RPMI7951 (cell line): Measurements from ENCODE around the gene CYP21A2. TPM values are rescaled to one million over a fixed set of nuclear protein-coding genes. Genes with fewer than 3 reads are reported as not detected.
"Not testable (repeated sequence)": the region's sequence is repeated elsewhere in the genome, so short reads cannot be mapped to it uniquely, and the experiment has no call there.

Experiments used
- DNase-seq: peaks from one replicate; pipeline ENCODE4 v3.0.0-alpha.2; 2012; ENCODE audit warnings: low read depth
- total RNA-seq: library from RNA; depleted of rRNA; stranded (reverse); fragments of >200 nt; shearing (Covaris generic); gene quantifications from 2 replicates; pipeline ENCODE4 v1.2.3, GENCODE V29; 2014

Gene CYP21A2
- total RNA-seq, 1 experiment from 2014 or later, result not detected

DNA sequence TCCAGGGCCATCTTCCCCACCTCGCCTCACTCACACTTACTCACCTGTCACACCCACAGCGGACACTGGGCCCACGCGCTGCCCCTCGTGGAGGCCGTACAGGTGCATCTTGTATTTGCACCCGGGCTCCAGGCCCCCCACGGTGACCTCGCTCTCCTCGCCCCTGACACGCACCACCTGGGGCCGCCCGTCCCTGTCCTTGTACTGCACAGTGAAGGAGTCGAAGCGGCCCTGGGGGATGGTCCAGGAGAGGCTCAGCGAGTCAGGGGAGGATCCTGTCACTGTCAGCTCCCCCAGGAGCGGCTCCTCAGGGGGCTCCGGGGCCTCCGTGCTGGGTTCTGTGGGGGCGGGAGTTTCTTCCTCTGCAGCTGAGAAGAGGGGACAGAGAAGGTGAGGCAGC, 14.4 kb downstream of the CYP21A2 start:
- not testable (repeated sequence) for DNase-seq

DNA sequence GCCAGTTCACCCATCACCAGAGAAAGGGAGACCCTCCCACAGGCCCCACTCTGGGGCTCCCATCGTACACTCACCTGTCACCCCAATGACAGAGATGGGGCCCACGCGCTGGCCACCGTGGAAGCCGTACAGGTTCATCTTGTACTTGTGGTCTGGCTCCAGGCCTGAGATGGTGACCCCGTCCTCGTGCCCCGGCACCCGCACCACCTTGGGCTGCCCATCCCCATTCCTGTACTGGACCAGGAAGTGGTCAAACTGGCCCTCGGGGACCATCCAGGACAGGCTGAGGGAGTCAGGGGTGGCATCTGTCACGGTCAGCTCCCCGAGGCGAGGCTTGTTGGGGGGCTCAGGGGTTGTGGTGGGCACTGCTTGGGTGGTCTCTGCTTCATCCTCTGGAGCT, 15.1 kb downstream of the CYP21A2 start:
- DNase-seq, result not testable (repeated sequence)

DNA sequence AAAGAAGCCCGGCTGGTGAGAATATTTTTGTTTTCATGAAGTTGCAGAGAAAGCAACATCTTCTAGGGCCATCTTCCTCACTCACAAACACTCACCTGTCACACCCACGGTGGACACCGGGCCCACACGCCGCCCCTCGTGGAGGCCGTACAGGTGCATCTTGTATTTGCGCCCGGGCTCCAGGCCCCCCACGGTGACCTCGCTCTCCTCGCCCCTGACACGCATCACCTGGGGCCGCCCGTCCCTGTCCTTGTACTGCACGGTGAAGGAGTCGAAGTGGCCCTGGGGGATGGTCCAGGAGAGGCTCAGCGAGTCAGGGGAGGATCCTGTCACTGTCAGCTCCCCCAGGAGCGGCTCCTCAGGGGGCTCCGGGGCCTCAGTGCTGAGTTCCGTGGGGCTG, 17.5 kb downstream of the CYP21A2 start:
- not testable (repeated sequence) for DNase-seq

DNA sequence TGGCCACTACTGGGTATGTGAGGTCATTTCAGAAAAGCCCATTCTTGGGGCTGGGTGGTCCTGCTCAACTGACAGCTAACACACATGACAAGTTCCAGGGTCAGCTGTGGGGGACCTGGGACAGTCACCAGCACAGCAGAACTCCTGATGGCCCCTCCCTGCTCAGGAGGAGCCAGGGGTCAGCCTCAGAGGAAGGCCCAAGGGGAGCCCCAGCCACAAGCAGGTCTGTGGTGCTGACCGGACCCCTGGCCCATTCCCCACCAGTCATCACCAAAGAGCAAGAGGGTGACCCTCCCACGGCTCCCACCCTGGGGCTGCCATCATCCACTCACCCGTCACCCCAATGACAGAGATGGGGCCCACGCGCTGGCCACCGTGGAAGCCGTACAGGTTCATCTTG, 18.0 kb downstream of the CYP21A2 start:
- no peak for DNase-seq

DNA sequence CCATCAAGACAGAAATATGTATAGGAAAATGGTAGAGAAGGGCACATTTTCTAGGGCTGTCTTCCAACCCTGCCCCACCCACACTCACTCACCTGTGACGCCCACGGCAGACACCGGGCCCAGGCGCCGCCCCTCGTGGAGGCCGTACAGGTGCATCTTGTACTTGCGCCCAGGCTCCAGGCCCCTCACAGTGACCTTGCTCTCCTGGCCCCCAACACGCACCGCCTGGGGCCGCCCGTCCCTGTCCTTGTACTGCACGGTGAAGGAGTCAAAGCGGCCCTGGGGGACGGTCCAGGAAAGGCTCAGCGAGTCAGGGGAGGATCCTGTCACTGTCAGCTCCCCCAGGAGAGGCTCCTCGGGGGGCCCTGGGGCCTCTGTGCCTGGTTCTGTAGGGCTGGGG, 19.8 kb downstream of the CYP21A2 start:
- DNase-seq, result no peak

DNA sequence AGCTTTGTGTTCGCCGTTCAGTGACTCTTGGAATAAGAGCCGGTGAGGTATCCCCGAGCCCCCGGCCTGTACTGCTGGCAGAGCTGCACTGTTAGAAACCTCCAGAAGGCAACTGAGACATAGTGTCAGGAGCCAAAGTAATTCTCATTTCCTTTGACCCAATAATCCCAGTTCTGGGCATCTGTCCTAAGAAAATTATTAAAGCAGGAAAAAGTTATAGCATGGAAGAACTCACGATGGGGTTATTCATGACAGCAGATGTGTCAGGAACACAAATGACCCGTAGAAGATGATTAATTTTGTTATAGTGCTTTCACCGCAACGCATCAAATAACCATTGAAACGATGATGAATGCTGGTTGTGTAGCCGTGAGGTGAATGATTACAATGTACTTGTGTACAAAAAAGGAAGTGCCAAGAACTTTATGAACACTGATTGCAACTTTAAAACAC, 20.3 kb downstream of the CYP21A2 start:
- no peak for DNase-seq

DNA sequence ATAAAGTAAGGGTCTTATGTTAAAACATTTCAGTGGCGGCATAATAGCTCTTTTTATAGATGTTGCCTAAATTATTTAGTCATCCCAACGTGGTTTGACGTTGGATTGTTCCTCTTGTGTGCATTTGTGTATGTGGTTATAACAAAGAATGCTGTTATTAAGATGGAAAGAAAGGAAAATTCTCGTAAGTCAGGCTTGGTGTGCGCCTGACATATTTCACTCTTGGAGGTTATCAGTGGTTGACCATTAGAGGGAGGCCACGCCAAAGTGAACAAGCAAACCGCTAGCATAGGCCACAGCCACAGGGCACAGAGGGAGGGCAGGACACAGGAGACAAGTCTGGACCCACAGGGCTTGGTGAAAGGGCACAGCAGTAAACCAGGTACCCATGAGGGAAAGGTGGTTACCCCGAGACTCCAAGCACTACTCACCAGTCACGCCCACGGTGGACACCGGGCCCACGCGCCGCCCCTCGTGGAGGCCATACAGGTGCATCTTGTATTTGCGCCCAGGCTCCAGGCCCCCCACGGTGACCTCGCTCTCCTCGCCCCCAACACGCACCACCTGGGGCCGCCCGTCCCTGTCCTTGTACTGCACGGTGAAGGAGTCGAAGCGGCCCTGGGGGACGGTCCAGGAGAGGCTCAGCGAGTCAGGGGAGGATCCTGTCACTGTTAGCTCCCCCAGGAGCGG, 22.9 kb downstream of the CYP21A2 start:
- DNase-seq, result peak; percentile 52

DNA sequence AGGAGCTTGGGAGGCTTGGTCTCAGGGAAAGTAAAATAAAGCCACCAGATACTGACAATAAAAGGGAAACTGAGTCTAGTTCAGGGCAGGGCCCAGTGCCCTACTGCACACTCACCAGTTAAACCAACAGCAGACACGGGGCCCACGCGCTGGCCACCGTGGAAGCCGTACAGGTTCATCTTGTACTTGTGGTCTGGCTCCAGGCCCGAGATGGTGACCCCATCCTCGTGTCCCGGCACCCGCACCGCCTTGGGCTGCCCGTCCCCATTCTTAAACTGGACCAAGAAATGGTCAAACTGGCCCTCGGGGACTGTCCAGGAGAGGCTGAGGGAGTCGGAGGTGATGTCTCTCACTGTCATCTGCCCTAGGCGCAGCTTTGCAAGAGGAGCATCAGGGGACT, 26.5 kb downstream of the CYP21A2 start:
- DNase-seq, result no peak

DNA sequence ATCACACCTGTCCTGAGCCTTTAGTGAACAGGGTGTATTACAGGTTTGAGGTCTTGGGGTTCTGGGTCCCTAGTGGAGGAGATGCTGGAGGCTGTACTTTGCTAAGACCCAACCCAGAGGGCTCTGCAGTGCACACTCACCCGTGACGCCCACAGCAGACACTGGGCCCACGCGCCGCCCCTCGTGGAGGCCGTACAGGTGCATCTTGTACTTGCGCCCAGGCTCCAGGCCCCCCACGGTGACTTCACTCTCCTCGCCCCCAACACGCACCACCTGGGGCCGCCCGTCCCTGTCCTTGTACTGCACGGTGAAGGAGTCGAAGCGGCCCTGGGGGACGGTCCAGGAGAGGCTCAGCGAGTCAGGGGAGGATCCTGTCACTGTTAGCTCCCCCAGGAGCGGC, 29.3 kb downstream of the CYP21A2 start:
- DNase-seq, result not testable (repeated sequence)

DNA sequence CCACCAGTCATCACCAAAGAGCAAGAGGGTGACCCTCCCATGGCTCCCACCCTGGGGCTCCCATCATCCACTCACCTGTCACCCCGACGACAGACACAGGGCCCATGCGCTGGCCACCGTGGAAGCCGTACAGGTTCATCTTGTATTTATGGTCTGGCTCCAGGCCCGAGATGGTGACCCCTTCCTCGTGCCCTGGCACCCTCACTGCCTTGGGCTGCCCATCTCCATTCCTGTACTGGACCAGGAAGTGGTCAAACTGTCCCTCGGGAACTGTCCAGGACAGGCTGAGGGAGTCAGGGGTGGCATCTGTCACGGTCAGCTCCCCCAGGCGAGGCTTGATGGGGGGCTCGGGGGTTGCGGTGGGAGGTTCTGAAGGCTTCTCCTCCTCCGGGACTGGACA, 30.1 kb downstream of the CYP21A2 start:
- DNase-seq, result not testable (repeated sequence)

DNA sequence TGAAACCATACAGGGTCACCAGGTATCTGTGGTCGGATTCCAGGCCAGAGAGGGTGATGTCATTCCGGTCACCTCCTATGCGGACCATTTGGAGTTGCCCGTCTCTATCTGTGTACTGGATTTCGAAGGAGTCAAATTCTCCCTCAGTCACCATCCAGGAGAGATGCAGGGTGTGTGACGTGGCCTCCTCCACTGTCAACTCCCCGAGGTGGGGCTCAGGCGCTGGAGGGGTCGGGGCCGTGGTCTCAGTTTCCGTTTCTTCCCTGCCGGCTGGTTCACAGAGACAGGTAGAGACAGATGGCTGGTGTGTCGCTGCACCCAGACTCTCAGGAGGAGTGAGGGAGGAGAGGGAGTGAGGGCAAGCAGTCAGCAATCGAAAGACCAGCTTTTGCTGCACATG, 30.7 kb downstream of the CYP21A2 start:
- no peak for DNase-seq

DNA sequence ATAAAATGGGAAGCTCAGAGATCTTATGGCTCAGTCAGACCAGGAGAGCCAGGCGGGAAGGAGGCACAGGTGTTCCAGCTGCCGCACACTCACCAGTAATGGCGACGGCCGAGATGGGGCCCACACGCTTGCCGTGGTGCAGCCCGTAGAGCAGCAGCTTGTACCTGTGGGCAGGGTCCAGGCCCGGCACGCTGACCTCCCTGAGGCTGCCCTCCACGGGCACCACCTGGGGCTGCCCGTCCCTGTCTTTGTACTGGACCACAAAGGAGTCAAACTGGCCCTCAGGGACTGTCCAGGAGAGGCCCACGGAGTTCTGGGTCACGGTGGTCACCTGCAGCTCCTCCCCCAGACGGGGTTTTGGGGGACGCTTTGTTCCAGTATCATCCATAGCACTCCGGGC, 31.2 kb downstream of the CYP21A2 start:
- DNase-seq, result no peak

DNA sequence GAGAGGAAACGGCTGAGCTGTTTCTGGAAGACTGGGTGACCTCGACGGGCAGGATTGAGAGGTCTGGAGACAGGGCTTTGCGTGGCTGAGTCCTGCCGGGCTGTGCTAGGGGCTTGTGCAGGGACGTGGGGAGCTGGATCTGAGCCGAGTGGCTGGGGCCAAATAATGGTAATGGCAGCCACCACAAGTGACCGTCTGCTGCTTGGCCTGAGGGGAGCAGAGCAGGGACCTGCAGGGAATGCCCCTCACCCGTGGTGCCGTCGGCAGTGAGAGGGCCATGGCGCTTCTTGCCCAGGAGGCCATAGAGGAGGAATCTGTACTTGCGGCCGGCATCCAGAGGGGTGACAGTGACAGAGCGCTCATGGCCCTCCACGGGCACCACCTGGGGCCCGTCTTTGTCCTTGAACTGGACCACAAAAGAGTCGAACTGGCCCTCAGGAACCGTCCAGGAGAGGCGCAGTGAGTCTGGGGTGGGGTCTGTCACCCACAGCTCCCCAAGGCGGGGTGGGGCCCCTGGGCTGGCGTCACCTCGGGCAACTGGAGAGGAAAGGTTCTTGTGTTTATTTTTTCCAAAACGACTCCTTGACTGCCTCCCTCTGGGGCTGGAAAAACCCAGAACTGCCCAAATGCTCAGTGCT, 31.8 kb downstream of the CYP21A2 start:
- no peak for DNase-seq

DNA sequence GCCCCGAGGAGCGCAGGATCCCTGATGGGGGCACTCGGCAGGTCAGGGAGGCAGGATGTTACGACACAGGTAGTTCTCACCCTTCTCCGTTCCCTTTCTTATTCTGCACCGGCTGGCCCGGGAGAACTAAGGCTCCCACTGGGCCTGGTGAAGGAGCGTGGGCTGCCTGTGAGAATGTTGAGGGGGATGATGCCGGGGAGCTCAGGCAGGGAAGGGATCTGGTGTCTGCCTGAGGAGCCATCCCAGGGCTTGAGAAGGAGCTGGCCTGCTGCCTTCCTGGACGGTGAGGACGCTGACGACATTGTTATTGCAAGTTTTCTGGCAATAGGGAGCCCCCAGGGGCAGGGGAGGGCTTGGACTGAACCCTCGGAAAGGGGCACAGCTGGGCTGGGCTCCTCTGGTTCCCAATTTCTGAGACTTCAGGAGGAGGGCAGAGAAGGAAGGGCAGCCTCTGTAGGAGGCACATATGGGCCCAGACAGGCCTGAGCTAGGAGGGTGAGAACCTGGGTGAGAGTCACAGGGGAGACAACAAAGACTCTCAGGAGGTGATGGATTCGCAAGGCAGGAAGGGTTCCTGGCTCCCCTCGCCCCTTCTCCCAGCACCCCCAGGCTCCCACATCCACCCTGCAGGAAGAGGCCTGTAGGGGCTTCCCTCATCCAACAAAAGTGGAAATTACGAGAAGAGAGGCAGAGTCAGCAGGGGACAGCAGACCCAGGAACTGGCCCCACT, 32.8 kb downstream of the CYP21A2 start:
- DNase-seq, result no peak

DNA sequence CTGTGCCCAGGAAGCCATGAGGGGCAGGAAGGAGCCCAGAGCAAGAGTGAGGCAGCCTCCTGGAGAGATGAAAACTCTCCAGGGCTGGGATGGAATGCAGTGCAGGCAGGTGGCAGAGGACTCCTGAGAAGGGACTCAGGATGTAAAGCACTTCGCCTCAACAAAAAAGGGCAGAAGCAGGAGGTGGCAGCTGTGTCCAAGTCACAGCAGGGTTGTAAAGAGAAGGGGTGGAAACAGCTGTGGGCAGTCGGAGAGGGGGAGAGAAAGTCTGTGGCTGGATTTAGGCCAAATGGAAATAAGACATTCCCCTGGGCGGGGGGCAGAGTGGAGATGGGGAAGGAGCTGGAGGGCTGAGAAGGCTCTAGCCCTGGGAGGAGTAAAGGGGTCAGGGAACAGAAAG, 34.9 kb downstream of the CYP21A2 start:
- no peak for DNase-seq

DNA sequence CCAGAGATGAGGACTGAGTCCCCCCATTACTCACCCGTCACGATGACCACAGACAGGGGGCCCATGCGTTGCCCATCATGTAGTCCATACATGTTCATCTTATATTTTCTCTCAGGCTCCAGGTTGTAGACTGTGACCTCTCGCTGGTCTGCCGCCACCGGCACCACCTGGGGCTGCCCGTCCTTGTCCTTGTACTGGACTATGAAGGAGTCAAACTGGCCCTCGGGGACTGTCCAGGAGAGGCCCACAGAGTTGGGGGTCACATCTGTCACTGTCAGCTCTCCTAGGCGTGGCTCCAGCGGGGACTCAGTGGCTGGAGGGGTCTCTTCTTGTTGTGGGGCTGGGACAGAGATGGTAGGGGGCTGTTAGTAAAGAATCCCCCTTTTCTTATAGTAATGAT, 35.4 kb downstream of the CYP21A2 start:
- no peak for DNase-seq

DNA sequence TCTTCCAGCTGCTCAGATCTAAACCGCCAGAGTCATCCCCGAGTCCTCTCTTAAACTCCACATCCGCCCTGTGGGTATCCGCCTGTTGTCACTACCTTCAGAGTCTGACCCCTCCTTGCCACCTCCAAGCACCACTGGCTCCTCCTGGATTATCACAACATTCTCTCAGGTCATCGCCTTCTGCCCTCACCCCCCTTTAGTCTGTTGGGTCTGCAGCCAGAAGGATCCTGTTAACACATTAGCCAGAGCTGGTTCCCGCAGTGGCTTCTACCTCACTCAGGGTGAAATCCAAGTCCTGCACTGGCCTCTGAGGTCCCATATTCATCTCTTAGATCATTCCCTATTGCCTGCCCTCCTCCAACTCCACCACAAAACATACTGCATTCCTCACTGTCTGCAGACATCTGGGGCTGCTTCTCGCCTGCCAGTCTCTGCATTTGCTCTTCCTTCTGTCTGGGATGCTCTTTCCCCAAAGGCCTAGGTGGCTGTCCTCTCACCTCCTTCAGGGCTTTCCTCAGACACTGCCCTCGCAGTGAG, 36.8 kb downstream of the CYP21A2 start:
- DNase-seq, result no peak

DNA sequence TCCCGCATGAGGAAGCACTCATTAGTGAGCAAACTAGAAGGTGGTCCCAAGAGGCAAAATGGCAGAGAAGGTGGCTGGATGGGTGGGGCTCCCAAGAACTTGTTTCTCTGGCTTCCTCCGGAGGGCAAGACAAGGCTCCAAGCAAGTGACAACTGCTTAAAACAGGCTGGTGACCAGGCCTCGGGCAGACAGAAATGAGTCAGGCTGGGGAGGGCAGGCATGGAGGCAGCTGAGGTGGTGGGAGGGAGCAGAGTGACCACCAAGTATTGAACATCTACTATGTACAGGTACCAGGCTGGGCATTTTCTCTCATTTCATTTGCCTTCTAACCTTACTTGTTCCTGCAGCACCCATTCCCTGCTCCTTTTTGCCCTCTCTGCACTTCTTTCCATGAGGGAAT, 37.6 kb downstream of the CYP21A2 start:
- no peak for DNase-seq

DNA sequence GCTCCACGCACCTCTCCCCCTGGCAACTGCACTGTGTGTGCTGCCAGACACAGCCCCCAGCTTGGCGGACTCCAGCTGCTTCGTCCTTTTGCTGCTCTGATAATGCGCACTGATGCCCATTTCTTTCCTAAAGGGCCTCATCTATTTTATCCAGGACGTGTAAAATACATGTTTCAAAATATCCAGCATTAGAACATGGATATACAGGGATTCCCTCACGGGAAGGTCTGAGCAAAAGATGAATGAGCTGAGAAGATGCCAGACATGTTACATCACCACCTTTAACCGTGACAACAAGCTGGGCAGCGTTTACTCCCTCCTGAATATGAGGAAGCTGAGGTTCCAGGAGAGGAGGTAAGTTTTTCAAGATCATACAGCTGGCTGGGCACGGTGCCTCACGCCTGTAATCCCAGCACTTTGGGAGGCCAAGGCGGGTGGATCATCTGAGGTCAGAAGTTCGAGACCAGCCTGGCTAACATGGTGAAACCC, 38.1 kb downstream of the CYP21A2 start:
- peak; percentile 63 for DNase-seq

DNA sequence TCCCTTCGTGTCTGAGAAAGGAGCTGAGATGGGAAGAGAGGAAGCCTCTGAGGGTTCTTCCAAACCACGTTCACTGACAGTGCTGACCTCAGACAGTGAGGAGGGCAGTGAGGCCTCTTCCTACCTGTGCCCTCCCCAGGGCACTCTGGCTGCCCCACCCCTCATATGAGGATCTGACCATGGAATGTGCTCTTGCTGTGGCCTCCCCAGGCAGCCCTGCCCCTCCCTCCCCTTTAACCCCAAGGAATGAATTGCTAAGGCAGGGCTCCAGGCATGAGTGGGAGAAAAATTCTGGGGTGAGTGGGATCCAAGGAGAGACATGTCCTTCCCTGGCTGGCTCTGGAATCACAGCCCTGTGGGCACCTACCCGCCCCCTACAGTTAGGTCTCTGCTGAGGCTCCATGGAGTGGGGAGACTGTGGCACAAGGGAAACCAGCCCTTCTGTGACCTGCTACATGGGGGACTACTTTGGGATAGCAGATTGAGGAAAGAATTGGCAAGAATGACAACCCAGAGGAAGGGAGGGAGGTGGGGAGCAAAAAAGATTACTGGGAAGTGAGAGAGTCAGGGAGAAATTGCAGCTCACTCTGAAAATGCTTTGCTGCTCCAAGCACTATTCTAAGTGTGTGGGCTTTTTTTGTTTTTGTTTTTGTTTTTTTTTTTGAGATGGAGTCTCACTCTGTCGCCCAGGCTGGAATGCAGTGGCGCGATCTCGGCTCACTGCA, 41.5 kb downstream of the CYP21A2 start:
- no peak for DNase-seq

DNA sequence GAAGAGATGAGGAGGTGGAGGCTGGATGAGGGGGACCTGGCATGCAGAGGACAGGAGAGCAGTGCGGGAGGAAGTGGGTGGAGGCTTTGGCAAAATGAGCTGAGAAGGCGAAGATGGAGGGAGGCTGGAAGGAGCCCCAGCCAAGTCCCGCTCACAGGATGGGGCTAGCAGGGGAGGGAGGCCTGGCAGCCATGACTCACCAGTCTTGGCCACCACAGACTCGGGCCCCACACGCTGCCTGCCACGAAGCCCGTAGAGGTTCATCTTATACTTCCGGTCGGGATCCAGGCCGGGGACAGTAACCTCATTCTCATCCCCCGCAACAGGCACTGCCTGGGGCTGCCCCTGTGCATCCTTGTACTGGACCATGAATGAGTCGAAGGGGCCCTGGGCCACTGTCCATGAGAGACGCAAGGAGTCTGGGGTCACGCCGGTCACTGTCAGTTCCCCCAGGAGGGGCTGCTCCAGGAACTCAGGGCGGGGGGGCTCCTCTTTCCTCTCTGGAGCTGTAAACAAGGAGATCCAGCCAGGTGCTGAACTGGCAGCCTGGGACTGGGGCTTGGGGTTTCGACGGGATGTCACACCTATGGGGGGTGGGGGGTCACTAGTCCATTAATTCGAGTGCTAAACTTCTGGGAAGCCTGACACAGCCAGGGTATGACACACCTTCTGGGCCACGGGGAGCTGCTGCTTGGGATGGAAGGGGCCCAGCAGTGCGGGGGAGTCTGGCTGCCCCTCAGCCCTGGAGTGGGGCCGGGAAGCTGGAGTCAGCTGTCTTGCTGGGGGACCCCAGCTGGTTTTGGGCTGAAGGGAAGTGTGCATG, 43.2 kb downstream of the CYP21A2 start:
- DNase-seq, result peak; percentile 94
